Measurements from ENCODE around the gene PSMD11.
"Not testable (repeated sequence)": the region's sequence is repeated elsewhere in the genome, so short reads cannot be mapped to it uniquely, and the experiment has no call there.

Gene PSMD11

GRCh38 chr17:32515677-32516383 lies 71.5 kb downstream of the PSMD11 start:
- DNase-seq = no peak

DNA sequence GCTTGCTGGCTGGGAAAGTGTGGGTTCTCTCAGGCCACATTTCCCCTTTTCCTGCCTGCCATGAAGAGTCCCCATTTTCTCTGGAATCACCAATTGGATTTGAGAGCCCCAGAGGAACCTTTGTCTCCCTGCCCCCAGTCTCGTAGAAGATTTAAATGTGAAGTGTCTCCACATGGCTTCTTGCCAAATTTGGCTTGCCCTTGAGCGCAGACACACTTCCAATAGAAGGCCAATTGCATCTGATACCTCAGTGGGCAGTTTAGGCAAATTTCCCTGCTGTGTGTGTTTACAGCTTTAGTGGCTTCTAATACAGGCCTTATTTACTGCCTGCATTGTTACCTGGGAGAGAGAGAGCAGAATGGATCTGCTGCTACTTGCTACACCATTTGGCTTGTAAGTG lies 72.1 kb downstream of the PSMD11 start:
- DNase-seq = no peak

DNA sequence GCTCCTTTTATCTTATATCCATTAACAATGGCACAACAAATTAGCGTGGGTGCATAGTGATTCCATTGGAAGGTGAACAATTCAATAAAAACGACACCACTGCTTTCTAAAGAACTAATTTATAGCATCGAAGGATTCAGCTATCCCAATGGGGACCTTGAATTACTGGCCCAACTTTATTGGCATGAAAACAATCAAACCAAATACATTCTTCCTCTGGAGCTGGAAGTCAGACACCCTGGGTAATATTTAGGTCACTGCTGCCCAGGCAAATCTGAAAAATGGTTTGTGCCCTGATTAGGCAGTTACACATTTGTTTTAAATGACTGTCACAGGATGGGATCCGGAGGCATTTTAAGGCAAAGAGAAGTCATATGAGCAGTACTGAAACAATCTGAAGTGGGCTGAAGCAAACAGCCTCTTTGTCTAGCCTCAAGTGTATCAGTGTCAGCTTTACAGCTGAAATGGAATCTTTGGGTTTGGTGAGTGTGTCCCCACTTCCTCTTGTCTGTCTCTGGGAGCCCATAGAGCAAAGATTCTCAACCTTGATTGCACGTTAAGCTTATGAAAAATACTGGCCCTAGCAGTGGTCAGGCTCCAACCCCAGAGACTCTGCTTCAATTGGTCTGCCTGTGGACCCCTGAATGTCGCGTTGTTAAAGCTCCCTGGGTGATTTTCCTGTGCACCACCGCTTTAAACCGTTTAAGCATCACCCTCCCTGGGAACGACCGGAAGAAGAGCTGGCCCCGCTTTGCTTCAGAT lies 72.8 kb downstream of the PSMD11 start:
- no peak for DNase-seq

- DNase-seq = no peak
Observed at GRCh38 chr17:32517982-32518381, 73.7 kb downstream of the PSMD11 start.

GRCh38 chr17:32518646-32519227 lies 74.4 kb downstream of the PSMD11 start:
- DNase-seq = no peak

DNA sequence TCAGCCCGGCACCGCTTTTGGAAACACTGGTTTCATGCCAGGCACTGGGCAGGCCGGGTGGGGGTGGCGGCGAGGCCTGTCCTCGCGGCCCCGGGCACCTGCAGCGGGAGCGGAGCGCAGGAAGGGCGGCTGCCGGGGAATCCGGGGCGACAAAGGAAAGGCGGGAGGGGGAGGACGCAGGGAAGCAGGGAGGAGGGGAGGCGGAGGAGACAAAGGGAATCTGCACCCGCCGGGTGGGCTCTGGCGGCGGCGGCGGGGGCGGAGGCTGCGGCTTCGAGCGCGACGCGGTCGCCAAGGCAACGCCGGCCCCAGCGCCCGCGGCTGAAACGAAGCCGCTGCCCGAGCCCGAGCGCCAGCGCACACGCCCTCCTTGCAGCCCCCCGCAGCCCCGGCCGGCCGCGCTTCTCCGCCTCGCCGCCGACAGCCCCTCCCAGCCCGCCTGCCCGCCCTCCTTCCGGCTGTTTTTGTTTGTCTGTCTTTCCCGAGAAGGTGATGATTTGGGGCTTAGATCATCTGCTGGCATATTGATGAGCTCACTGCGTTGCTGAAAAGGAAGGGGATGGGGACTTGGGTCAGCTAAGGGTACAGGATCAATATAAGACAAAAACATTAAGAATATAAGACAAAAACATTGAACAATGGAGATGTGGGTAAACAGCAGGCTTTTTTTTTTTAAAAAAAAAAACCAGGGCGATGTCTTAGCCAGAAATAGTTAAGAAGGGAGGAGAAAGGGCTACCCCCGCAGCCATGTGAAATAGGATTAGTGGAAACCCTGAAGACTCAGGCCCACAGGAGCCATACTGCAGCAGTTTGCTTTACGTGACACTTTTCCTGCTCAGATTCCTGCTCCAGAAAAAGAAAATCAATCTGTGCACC lies 75.2 kb downstream of the PSMD11 start:
- peak; percentile 36 for DNase-seq

- DNase-seq = no peak
Observed at GRCh38 chr17:32520104-32520701, 75.9 kb downstream of the PSMD11 start.

- no peak for DNase-seq
Observed at GRCh38 chr17:32520737-32521404, 76.6 kb downstream of the PSMD11 start.

- no peak for DNase-seq
Observed at GRCh38 chr17:32523017-32523680, 78.8 kb downstream of the PSMD11 start.

DNA sequence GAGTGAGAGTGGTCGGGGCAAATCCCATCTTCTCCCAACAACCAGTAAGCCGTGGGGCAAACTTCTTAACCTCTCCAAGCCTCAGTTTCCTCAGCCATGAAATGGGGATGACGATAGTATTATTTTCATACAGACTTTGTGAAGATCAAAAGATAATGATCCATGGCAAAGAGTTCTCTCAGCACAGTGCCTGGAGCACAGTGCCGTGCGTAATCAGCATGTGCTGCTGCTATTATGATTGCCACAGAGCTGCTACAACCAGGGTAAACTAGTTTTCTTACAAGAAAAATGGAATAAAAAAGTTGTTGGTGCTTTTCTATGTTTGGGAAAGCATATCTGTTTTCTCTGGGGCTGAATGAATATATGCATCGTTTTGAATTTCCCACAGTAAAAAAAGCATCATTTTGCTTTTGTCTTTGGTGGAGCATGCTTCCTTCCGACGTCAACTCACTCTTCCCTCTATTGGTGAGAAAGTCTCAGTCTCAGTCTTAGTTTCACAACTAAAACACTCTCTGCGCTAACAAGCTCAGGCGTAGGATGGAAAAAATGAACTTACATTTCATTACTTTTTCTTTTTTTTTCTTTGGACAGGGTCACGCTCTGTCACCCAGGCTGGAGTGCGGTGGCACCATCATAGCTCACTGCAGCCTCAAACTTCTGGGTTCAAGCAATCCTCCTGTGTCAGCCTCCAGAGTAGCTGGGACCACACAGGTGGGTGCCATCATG lies 79.7 kb downstream of the PSMD11 start:
- DNase-seq = no peak

- DNase-seq = not testable (repeated sequence)
Observed at GRCh38 chr17:32524553-32524880, 80.2 kb downstream of the PSMD11 start.

DNA sequence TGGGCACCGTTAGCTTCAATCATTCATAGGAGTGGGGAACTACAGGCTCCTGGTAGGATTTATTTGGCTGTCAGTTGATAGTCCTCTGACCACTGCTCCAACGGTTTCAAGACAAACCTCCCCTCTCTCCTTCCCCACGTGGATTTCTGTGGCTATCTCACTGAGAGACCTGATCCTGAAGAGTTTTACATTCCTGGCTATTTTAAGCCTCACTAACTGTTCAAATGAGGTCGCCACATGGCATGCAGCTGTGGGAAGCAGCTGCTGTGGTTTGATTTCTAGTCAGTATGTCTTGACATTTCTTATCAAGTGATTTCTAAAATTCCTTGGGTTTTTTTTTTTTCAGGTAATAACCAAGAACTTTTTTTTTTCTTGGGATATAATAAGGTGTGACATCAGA lies 80.8 kb downstream of the PSMD11 start:
- DNase-seq = no peak

DNA sequence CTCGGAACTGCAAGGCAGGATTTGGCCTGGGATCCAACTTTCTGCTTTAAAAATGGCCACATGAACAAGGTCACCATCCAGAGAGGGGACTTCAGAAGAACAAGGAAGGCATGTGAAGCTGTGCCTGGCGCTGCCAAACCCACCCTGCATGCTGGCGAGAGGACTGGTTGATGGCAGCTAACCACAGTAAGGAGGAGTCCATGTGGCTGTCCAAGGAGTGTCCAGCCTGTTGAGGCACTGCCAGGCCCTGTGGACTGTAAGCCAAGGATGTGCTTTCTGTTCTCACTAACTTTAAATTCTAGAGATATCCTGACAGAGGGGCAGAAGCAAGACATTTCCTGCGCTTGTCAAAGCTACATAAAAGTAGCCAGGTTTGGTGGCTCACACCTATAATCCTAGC lies 82.8 kb downstream of the PSMD11 start:
- DNase-seq = no peak

- DNase-seq = peak; percentile 24
Observed at GRCh38 chr17:32528825-32529224, 84.5 kb downstream of the PSMD11 start.

- DNase-seq = no peak
Observed at GRCh38 chr17:32529604-32530003, 85.3 kb downstream of the PSMD11 start.

Measured in hematopoietic multipotent progenitor cell treated with erythropoietin and hydrocortisone succinate and interleukin-3 and kit ligand, for 4 days (in vitro differentiated cells).